Measurements from ENCODE around the gene EID3. TPM values are rescaled to one million over a fixed set of nuclear protein-coding genes. Genes with fewer than 3 reads are reported as not detected.
A peak's percentile ranks its signal among the peaks of the same experiment; 100 is the strongest.

EID3 gene
- total and polyA plus RNA-seq, 10 of the 15 experiments (the other 5 are each of a cell fraction or from before 2014, with no cell fraction given) = 0.92 to 7.0 (median 4.3) TPM

GRCh38 chr12:104286516-104287482, 16.7 kb upstream of the EID3 start (continued):
- TF ChIP-seq KDM1A (IDR thresholded peaks at IDR 0.05; ENCODE audit: borderline replicate concordance) = no peak
- TF ChIP-seq NFIC (IDR thresholded peaks at IDR 0.05; ENCODE audit: low read depth, low read length) = peak; percentile 45; the same call in 1 of the 2 replicates
- peak; percentile 94; the same call in 2 of the 3 replicates for TF ChIP-seq POU2F2 (IDR thresholded peaks at IDR 0.05; ENCODE audit: borderline replicate concordance, low read depth, low read length)
- TF ChIP-seq CHD2 (IDR thresholded peaks at IDR 0.05; ENCODE audit: borderline replicate concordance, low read depth, low read length) = peak; percentile 38; the same call in 1 of the 2 replicates
- 0 out of 2 replicates have a peak, but pooled peaks have one; percentile 22 for TF ChIP-seq SPI1 (IDR thresholded peaks at IDR 0.05; ENCODE audit: borderline replicate concordance, insufficient read depth, low read depth, low read length)
- TF ChIP-seq CEBPZ (IDR thresholded peaks at IDR 0.05; ENCODE audit: low read depth, low read length) = no peak
- peak; percentile 81 for TF ChIP-seq TAF1 (IDR thresholded peaks at IDR 0.05; ENCODE audit: borderline replicate concordance, low read depth, low read length)
- peak; percentile 87 for TF ChIP-seq PML (IDR thresholded peaks at IDR 0.05; ENCODE audit: low read length)
- TF ChIP-seq MXI1 (IDR thresholded peaks at IDR 0.05; ENCODE audit: low read depth, low read length) = peak; percentile 80
- TF ChIP-seq RAD21 (IDR thresholded peaks at IDR 0.05; ENCODE audit: insufficient read depth, low read depth, low read length) = no peak
- peak; percentile 65 for TF ChIP-seq CBFB (IDR thresholded peaks at IDR 0.05; ENCODE audit: low read depth)
- TF ChIP-seq YY1 (IDR thresholded peaks at IDR 0.05; ENCODE audit: low read depth, low read length) = peak; percentile 76
- peak; percentile 23; the same call in 1 of the 2 replicates for TF ChIP-seq SMARCA5 (IDR thresholded peaks at IDR 0.05)
- TF ChIP-seq TARDBP (IDR thresholded peaks at IDR 0.05; ENCODE audit: borderline replicate concordance) = 0 out of 2 replicates have a peak, but pooled peaks have one; percentile 28
- TF ChIP-seq, protein P1, sequence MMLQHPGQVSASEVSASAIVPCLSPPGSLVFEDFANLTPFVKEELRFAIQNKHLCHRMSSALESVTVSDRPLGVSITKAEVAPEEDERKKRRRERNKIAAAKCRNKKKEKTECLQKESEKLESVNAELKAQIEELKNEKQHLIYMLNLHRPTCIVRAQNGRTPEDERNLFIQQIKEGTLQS (IDR thresholded peaks at IDR 0.05; ENCODE audit: borderline replicate concordance, extremely low read depth, low read depth, low read length) = no peak
- 0 out of 2 replicates have a peak, but pooled peaks have one; percentile 58 for TF ChIP-seq HDGF (IDR thresholded peaks at IDR 0.05)
- no peak for TF ChIP-seq HDAC6 (IDR thresholded peaks at IDR 0.05; ENCODE audit: unreplicated experiment)
- TF ChIP-seq MLLT1 (IDR thresholded peaks at IDR 0.05) = peak; percentile 84
- TF ChIP-seq RFX5 (IDR thresholded peaks at IDR 0.05; ENCODE audit: low read depth, low read length) = peak; percentile 71
- peak; percentile 91 for TF ChIP-seq NBN (IDR thresholded peaks at IDR 0.05)
- TF ChIP-seq CREB1 (IDR thresholded peaks at IDR 0.05; ENCODE audit: low read depth) = peak; percentile 69; the same call in 1 of the 2 replicates
- peak; percentile 71 for TF ChIP-seq DPF2 (IDR thresholded peaks at IDR 0.05)
- TF ChIP-seq BHLHE40 (IDR thresholded peaks at IDR 0.05; ENCODE audit: borderline replicate concordance in 1 of 2, low read depth in 2 of 2, low read length in 1 of 2) = peak; percentile 68 to 81
- peak; percentile 76 for TF ChIP-seq NFYB (IDR thresholded peaks at IDR 0.05; ENCODE audit: insufficient read depth, low read depth, low read length)
- TF ChIP-seq SP1 (IDR thresholded peaks at IDR 0.05; ENCODE audit: low read depth, low read length) = peak; percentile 63
- peak; percentile 97 for TF ChIP-seq POLR2AphosphoS5 (IDR thresholded peaks at IDR 0.05; ENCODE audit: low read length)
- peak; percentile 59; the same call in 1 of the 2 replicates for TF ChIP-seq MTA2 (IDR thresholded peaks at IDR 0.05; ENCODE audit: low read depth)

Measured in GM12878 (cell line).